ENCODE measurements around the gene CNTROB.
A peak's percentile ranks its signal among the peaks of the same experiment; 100 is the strongest.

CNTROB gene

GRCh38 chr17:7931709-7932482 is at the start of gene CNTROB, which contains the start of gene TRAPPC1:
TSS of gene CNTROB (plus strand) at chr17:7932206. CDS start at chr17:7933080, 874 bp downstream.
TSS of gene TRAPPC1 (minus strand) at chr17:7931946. CDS start at chr17:7931829, 117 bp downstream.
- peak; percentile 99 for DNase-seq (ENCODE audit: low spot score)

- no peak for DNase-seq (ENCODE audit: low spot score)
Measured at GRCh38 chr17:7882629-7883028, 49.4 kb upstream of the CNTROB start.

- DNase-seq (ENCODE audit: low spot score), result no peak
Measured at GRCh38 chr17:7883781-7884386, 48.1 kb upstream of the CNTROB start.

- no peak for DNase-seq (ENCODE audit: low spot score)
Measured at GRCh38 chr17:7884581-7885366, 47.2 kb upstream of the CNTROB start.

- peak; percentile 13 for DNase-seq (ENCODE audit: low spot score)
Measured at GRCh38 chr17:7885367-7886226, 46.4 kb upstream of the CNTROB start.

GRCh38 chr17:7886227-7887037 is 45.6 kb upstream of the CNTROB start:
- DNase-seq (ENCODE audit: low spot score), result peak; percentile 15

GRCh38 chr17:7887038-7887481 is 44.9 kb upstream of the CNTROB start:
- no peak for DNase-seq (ENCODE audit: low spot score)

- DNase-seq (ENCODE audit: low spot score), result peak; percentile 96
Measured at GRCh38 chr17:7887482-7888183, 44.4 kb upstream of the CNTROB start.

- no peak for DNase-seq (ENCODE audit: low spot score)
Measured at GRCh38 chr17:7888184-7888920, 43.7 kb upstream of the CNTROB start, which contains the start of gene CHD3. TSS of gene CHD3 (plus strand) at chr17:7888789. CDS start at chr17:7889001, 212 bp downstream.

GRCh38 chr17:7889166-7889955 is 42.6 kb upstream of the CNTROB start:
- DNase-seq (ENCODE audit: low spot score), result peak; percentile 98

- no peak for DNase-seq (ENCODE audit: low spot score)
Measured at GRCh38 chr17:7893187-7893880, 38.7 kb upstream of the CNTROB start.

- DNase-seq (ENCODE audit: low spot score), result no peak
Measured at GRCh38 chr17:7894226-7894625, 37.8 kb upstream of the CNTROB start.

- DNase-seq (ENCODE audit: low spot score), result no peak
Measured at GRCh38 chr17:7894866-7895265, 37.1 kb upstream of the CNTROB start.

GRCh38 chr17:7897090-7897489 is 34.9 kb upstream of the CNTROB start:
- no peak for DNase-seq (ENCODE audit: low spot score)

- peak; percentile 81 for DNase-seq (ENCODE audit: low spot score)
Measured at GRCh38 chr17:7897773-7898172, 34.2 kb upstream of the CNTROB start.

GRCh38 chr17:7903154-7904103 is 28.6 kb upstream of the CNTROB start:
- DNase-seq (ENCODE audit: low spot score), result no peak

- DNase-seq (ENCODE audit: low spot score), result no peak
Measured at GRCh38 chr17:7909089-7909488, 22.9 kb upstream of the CNTROB start.

Data from Ammon's horn (tissue), 1 donor.